HTR-8/SVneo (cell line): ENCODE measurements around the gene TBX1.
"Not testable (repeated sequence)": the region's sequence is repeated elsewhere in the genome, so short reads cannot be mapped to it uniquely, and the experiment has no call there.

Experiments
- DNase-seq: peaks from one replicate; pipeline ENCODE4 v3.0.0; 2011; ENCODE audit warnings: low spot score, mixed read lengths; ENCODE audit not compliant: insufficient read length
- FAIRE-seq: peaks from 2 replicates; lab custom pipeline; 2011; peaks lifted over from hg19 to GRCh38; lab: Jason Lieb, UNC

The TBX1 gene

GRCh38 chr22:19775496-19776325, 15.1 kb downstream of the TBX1 start:
- FAIRE-seq (no peak), DNase-seq (no peak)

GRCh38 chr22:19776433-19777031, 16.0 kb downstream of the TBX1 start:
- FAIRE-seq (no peak), DNase-seq (no peak)

- not testable (repeated sequence) for FAIRE-seq, DNase-seq
These were observed 16.6 kb downstream of the TBX1 start for GRCh38 chr22:19777192-19777591.

DNA sequence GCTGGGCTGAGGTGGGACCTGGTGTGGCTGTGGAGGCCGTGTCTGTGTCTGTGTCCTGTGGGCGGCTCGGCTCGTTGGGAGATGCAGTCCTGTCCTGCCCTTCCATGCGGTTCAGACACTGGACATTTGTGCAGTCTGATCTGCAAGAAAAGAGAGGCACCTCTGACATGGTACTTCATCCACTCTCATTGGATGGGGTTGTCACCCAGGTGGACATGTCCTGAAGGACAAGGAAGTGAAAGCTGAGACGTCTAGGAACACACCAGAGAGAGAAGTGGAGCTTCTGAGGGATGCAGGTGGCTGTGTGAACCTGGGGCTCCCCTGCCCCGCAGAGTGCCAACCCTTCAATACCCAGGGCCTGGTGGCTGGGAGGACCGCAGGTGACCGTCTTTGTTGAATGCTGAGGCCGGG, 18.4 kb downstream of the TBX1 start:
- no peak for FAIRE-seq
- DNase-seq, result no peak

- FAIRE-seq (no peak), DNase-seq (no peak)
These were observed 19.2 kb downstream of the TBX1 start for GRCh38 chr22:19779685-19780268.

DNA sequence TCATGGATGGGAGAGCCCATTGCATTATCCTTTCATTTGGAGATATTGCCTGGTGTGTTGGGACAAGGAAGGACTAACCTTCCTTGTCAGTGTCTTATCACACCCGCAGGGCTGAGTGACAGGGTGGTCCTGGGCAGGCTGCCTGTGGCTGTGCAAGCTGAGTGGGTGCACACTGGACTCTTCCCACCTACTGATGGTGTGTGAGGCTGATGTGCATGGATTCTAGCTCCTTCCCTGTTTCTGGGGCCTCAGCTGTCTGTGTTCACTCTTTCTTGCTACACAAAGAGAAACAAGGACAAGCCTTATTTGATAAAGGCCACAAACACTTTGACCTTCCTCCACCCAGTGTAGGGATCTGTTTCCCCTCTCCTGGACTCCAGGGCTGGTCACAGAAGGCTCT, 22.0 kb downstream of the TBX1 start:
- no peak for FAIRE-seq
- DNase-seq, result no peak

GRCh38 chr22:19783586-19784383, 23.2 kb downstream of the TBX1 start:
- DNase-seq (no peak), FAIRE-seq (no peak)

DNA sequence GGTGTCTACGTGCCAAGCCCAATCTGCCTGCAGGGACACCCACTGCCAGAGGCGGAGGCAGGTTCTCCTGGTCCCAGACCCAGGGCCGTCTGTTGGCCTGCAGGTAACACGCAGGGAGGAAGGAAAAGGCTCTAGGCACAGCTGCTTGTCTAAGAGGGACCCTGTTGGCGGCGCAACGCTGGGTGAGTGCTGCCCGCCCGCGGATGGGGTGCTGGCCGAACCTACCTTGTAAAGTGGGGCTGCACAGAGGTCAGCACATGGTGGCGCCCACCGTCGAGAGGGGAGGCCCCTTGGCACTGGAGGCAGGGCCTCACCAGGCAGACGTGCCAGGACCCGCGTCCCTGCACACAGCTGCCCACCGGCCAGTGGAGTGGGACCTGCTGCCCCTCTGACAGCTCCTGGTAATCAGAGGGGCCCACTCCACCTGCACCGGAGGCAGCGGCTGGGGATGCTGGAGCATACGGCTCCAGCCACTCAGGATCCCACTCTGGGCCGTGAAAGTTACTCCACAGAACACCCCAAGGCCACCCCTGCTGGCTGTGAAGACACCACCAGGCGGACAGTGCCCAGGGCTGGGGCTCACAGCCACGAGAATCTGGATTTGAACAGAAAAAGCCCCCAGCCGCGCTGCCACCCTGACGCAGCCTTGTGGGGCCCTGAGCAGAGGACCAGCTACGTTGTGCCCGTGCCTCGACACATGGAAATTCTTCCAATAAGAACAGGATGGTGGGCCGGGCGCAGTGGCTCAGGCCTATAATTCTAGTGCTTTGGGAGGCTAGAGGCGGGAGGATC, 24.0 kb downstream of the TBX1 start:
- DNase-seq (no peak), FAIRE-seq (no peak)

DNA sequence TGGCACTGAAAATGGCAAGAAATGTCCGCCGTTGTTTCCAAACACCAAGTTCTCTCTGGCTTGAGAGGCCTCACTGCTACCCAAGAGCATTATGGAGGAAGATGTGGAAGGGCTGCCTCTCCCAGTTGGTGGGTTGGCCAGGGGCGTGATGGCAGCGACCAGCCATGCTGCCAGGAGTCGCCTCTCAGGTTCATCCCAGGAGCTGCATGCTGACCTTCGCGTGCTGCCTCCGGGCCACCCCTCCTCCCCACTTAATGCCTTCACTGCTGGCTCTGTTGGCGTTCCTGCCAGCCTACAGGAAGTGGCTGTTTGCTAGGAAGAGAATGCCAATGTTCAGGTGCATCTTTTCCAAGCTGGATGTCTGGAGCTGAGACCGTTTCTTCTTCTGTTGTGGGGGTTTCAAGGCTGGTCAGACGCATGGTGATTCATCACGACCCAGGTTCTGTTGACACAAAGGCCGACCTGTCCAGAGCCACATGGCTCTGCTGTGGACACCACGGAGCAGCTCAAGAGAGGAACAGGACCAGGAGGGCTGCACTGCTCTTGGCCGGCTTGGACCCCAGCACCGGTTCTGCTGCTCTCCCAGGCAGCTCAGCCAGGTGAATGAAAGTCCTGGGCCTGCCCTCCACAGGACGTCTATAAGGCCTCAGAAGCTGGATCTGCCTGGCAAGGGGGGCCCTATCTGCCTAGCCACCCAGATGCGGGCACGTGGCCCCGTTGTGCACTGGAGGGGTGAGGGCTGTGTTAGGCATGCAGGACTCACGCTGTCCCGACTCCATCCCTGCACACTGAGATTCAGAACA, 25.1 kb downstream of the TBX1 start:
- FAIRE-seq (no peak), DNase-seq (no peak)

DNA sequence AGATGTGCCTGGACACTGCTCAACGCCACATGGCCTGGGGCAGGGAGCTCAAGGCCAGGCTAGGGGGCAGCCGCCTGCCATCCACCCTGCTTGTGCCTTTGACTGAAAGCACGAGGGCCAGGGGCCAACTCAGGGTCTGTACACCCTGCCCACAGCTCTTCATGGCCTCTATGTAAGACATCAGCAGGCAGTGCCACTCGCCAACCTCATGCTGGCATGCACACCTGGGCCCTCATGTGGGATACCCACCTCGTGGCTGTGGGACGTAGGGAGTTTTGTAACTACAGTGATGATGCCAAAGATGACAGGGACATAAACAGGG, 25.6 kb downstream of the TBX1 start:
- no peak for DNase-seq
- FAIRE-seq, result no peak

DNA sequence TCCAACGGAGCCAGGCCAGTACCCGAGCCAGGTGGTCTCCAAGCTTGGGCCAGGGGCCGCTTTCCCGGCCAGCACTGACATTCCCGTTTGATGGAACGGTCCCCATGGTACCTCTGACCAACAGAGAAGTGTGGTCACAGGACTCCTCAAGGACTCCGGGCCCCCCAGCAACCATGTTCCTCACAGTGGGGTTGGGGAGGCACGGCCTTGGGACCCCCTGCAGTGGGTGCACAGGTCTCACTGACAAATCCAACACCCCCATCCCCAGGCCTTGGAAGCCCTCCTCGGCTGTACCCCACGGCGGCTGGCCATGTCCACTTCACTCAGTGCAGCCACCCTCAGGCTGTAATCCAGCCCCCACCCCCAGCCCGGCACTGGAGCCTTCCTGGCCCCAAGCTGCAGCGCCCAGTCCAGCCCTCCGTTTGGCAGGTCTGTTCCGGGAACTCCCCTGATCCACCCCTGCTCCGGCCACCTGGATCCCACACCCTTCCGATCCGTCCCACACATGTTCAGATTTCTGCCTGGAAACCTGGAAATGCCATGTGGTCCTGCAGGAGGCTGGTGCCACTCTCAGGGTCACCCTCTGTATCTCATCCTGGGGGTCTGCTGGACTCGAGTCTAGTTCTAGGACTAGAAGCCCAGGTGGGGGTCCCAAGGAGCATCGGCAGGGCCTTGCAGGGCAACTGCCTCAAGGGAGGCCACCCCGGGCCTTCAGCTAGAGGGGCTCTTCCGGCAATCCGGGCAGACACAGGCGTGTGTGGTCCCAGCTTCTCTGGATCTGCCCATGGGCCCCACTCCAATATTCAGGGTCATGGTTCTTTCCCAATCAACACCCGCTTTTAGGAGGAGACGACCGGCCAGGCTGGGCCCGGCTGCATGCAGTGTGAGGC, 26.6 kb downstream of the TBX1 start:
- FAIRE-seq, result no peak
- DNase-seq, result no peak

- no peak for DNase-seq
- no peak for FAIRE-seq
These were observed 27.2 kb downstream of the TBX1 start for GRCh38 chr22:19787849-19788141.

DNA sequence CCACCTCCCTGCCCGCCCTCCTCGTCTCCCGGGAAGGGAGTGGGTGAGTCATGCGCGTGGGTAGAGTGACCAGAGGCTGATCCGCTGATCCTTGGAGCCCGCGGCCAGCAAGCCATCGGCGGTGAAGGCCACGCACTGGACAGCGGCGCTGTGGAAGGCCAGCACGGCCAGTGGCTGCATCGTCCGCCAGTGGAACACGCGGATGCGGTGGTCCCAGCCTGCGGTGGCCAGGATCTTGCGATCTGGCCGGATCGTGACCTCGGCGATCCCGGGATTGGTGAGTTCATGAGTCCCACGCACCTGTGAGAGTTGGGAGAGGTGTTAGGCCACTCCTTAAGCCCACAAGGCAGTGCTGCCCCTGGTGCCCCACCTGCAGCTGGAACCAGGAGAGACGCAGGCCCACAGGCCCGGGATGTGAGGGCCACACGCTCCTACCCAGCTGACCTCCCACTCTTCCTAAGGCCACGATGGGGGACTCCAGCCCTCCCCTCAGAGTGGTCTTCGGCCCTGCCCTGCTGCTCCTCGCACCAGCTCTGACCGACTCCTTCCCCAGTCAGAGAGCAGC, 28.2 kb downstream of the TBX1 start:
- DNase-seq (no peak), FAIRE-seq (no peak)

DNA sequence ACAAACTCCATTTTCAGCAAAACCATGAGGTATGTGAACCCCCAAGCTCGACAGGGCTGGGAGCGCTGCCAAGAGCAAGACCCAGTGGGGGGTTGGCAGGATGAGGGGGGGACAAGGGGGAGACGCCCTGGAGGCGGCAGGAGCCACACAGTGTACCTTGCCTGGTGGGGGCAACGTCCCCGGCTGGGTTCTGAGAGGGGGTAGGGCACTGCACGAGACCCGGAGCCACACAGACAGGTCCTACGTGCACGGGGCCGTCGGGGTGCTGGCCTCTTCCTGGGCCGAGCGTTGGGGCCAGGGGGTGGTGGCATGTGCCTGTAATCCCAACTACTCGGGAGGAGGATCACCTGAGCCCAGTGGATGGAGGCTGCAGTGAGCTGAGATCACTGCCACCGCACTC, 28.8 kb downstream of the TBX1 start:
- FAIRE-seq (no peak), DNase-seq (no peak)

- DNase-seq (no peak), FAIRE-seq (no peak)
These were observed 29.2 kb downstream of the TBX1 start for GRCh38 chr22:19789828-19790227.

DNA sequence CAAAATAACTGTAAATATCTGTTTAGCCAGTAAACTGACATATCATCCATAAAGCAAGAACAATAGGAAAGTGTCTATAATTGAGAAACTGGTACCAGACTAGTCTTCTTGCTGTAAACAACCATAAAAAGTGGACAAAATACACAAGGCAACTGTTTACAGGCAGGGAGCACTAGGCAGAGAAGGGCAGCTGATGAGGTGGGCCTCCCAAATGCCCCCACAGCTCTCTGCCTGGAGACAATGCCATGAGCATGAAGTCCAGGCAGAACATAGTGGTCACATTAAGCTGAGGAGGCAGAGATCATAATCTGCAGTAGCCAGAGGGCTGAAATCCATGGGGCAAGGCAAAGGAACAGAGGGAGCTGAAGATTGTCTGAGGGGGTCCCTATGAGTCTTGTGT, 30.7 kb downstream of the TBX1 start:
- FAIRE-seq (no peak), DNase-seq (no peak)

- FAIRE-seq (no peak), DNase-seq (no peak)
These were observed 31.3 kb downstream of the TBX1 start for GRCh38 chr22:19791894-19792293.

DNA sequence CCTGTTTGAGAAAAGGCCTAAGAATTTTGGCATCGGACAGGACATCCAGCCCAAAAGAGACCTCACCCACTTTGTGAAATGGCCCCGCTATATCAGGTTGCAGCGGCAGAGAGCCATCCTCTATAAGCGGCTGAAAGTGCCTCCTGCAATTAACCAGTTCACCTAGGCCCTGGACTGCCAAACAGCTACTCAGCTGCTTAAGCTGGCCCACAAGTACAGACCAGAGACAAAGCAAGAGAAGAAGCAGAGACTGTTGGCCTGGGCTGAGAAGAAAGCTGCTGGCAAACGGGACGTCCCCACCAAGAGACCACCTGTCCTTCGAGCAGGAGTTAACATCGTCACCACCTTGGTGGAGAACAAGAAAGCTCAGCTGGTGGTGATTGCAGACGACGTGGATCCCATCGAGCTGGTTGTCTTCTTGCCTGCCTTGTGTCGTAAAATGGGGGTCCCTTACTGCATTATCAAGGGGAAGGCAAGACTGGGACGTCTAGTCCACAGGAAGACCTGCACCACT, 31.9 kb downstream of the TBX1 start:
- FAIRE-seq, result not testable (repeated sequence)

More for the DNA sequence above, 31.9 kb downstream of the TBX1 start:
- not testable (repeated sequence) for DNase-seq
